Esophagus squamous epithelium (tissue), 5 donors: ENCODE data around the gene CAMK2D. TPM values are rescaled to one million over a fixed set of nuclear protein-coding genes. Genes with fewer than 3 reads are reported as not detected.

Source experiments
- DNase-seq: peaks from one replicate; lab custom pipeline; 2025; lab: John Stamatoyannopoulos, UW
- H3K27ac ChIP-seq, 4 donors: fragments of 200-600 bp; sonication (generic); one replicate each; pipeline ENCODE4 v1.5.1; 2016 to 2019; ENCODE audit warnings: mild to moderate bottlenecking in 1 of 4
- H3K27me3 ChIP-seq, 4 donors: fragments of 200-600 bp; sonication (generic); 1 replicate in 3 of 4; 2 replicates in 1 of 4; pipeline versions ENCODE4 v1.5.1 to v1.6.0; 2017 to 2021; ENCODE audit warnings: antibody characterized with exemption in 1 of 4
- H3K36me3 ChIP-seq, 3 donors: fragments of 200-600 bp; sonication (generic); one replicate each; pipeline ENCODE4 v1.5.1; 2016 to 2019
- H3K4me1 ChIP-seq, 3 donors: fragments of 200-600 bp; sonication (generic); one replicate each; pipeline ENCODE4 v1.5.1; 2017 to 2019
- H3K4me3 ChIP-seq, 4 donors: fragments of 200-600 bp; sonication (generic); 1 replicate in 3 of 4; 2 replicates in 1 of 4; pipeline ENCODE4 v1.5.1; 2016 to 2019; ENCODE audit warnings: mild to moderate bottlenecking in 2 of 4, moderate library complexity in 1 of 4
- H3K9me3 ChIP-seq, 3 donors: fragments of 200-600 bp; sonication (generic); one replicate each; pipeline ENCODE4 v1.5.1; 2016 to 2019
- POLR2A ChIP-seq, 4 donors: fragments of 450-650 bp; IDR thresholded peaks; one replicate each; pipeline ENCODE4 v1.6.1; 2017; ENCODE audit warnings: antibody characterized with exemption in 4 of 4, mild to moderate bottlenecking in 4 of 4, moderate library complexity in 3 of 4
- WGBS, 2 donors: methylation state at CpG; one replicate each; pipeline ENCODE4 v1.1.5; 2018; 5-methylcytosine and 5-hydroxymethylcytosine counted together
- intact Hi-C: fragments of 100-400 bp; cut with DNase I; formaldehyde crosslinking; loops from one replicate; pipeline ENCODE4 v1.15.0; 2022
- total RNA-seq, 4 donors: library from RNA; depleted of rRNA; stranded (reverse); fragments of >200 nt; gene quantifications; one replicate each; pipeline ENCODE4 v1.1.0, GENCODE V29; 2016
- TF ChIP-seq, protein P1 (sequence below), 6 experiments: fragments of 450-650 bp in 4 of 6; fragments of 200-600 bp in 2 of 6; sonication (generic) in 2 of 6; IDR thresholded peaks; one replicate each; pipeline ENCODE4 v1.5.1; 2016 to 2019; ENCODE audit warnings: antibody characterized with exemption in 6 of 6, mild to moderate bottlenecking in 4 of 6, moderate library complexity in 4 of 6
- donor health status: DM: yes; HTN: yes; CAD: no.

Gene CAMK2D
- total RNA-seq, 4 donors from 2014 or later, result 30.7 to 47.7 (median 38.2) TPM

DNA sequence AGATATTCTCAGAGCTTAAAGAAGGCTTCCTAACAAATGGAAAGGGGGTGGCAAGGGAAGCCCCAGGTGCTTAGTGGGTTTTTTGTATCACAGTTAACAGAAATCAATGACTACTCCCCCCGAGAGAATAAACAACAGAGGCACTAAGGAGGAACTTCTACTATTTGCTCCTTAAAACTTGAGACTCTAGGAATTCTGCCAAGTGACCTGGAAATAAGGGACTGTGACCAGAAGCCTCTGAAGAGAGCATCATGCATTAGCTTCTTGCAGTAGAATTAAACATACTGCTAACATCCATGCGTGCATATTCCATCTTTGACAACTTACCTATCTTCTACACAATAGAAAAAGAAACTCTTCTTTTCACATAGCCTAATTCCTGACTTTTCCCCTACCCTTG, 86.8 kb downstream of the CAMK2D start:
- Histone ChIP-seq H3K27ac (no peak overlapping the region), H3K9me3 (no peaks in the 10 kb centered on the region), H3K36me3 (peaks cover 0 to 5% (median 0%) of the 10 kb centered on the region in 3 donors), H3K4me3 (no peak overlapping the region), H3K27me3 (no peaks in the 10 kb centered on the region), H3K4me1 (peaks cover 0 to 22% (median 14%) of the 10 kb centered on the region in 3 donors)
- WGBS, 2 donors, result 69 to 76% methylated on average over 2 of the region's 2 CpGs
- TF ChIP-seq, protein P1, sequence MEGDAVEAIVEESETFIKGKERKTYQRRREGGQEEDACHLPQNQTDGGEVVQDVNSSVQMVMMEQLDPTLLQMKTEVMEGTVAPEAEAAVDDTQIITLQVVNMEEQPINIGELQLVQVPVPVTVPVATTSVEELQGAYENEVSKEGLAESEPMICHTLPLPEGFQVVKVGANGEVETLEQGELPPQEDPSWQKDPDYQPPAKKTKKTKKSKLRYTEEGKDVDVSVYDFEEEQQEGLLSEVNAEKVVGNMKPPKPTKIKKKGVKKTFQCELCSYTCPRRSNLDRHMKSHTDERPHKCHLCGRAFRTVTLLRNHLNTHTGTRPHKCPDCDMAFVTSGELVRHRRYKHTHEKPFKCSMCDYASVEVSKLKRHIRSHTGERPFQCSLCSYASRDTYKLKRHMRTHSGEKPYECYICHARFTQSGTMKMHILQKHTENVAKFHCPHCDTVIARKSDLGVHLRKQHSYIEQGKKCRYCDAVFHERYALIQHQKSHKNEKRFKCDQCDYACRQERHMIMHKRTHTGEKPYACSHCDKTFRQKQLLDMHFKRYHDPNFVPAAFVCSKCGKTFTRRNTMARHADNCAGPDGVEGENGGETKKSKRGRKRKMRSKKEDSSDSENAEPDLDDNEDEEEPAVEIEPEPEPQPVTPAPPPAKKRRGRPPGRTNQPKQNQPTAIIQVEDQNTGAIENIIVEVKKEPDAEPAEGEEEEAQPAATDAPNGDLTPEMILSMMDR (IDR thresholded peaks at IDR 0.05), result no peak
- no peak for TF ChIP-seq POLR2A (IDR thresholded peaks at IDR 0.05)
- DNase-seq, result no peak
- intact Hi-C loops, result no loop called here

DNA sequence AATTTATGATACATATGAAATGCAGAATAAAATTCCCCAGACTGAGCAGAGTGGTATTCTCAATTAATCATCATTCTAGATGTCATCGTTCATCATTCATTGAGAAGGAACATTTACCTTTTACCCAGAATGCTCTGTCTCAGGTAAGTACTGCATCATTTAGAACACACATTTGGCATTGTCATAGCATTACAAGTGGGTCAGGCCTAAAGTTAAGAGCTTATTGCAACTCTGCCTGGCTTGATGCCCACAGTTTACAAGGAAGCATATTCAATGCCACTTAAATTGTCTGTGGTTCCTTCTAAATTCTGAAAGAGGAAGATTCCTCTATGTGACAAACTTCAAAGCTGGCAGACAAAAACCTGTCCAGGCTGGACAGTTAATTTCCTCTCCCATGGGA, 87.3 kb downstream of the CAMK2D start:
- Histone ChIP-seq H3K27me3 (no peaks in the 10 kb centered on the region), H3K36me3 (peaks cover 0 to 5% (median 0%) of the 10 kb centered on the region in 3 donors), H3K4me3 (no peak overlapping the region), H3K4me1 (peaks cover 0 to 22% (median 14%) of the 10 kb centered on the region in 3 donors), H3K9me3 (no peaks in the 10 kb centered on the region), H3K27ac (no peak overlapping the region)
- WGBS, 2 donors, result 89 to 91% methylated on average over 1 of the region's 1 CpG
- no peak for DNase-seq
- intact Hi-C loops, result no loop called here
- no peak for TF ChIP-seq POLR2A (IDR thresholded peaks at IDR 0.05)
- TF ChIP-seq, protein P1 (IDR thresholded peaks at IDR 0.05), result no peak

DNA sequence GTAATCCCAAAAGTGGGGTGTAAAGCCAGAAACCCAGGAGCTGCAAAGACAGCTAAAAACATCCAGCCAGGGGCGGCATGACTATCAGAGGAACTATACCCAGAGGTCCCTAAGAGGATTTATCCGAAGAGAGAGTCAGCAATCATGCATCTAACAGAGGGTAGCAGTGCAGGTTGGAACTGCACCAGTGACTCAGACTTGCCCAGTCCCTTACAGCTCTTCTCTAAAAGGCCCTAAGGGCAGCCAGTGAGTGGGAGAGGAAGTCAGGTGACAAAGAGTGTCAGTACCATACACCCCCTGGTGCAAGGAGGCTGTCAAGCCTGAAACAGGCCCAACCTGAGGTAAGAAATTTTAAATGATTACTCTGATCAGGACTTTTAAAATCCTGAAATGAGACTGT, 88.1 kb downstream of the CAMK2D start:
- no peak overlapping the region for H3K27ac ChIP-seq
- H3K9me3 ChIP-seq, result no peaks in the 10 kb centered on the region
- peaks cover 0 to 22% (median 14%) of the 10 kb centered on the region in 3 donors for H3K4me1 ChIP-seq
- TF ChIP-seq, protein P1 (IDR thresholded peaks at IDR 0.05), result peak in 1 of 6 experiments; percentile 6
- no peak for TF ChIP-seq POLR2A (IDR thresholded peaks at IDR 0.05)
- no peaks in the 10 kb centered on the region for H3K36me3 ChIP-seq
- H3K27me3 ChIP-seq, result no peaks in the 10 kb centered on the region
- no peak overlapping the region for H3K4me3 ChIP-seq
- WGBS, 2 donors, result 39 to 67% methylated on average over 2 of the region's 2 CpGs
- intact Hi-C loops, result no loop called here
- DNase-seq, result no peak

DNA sequence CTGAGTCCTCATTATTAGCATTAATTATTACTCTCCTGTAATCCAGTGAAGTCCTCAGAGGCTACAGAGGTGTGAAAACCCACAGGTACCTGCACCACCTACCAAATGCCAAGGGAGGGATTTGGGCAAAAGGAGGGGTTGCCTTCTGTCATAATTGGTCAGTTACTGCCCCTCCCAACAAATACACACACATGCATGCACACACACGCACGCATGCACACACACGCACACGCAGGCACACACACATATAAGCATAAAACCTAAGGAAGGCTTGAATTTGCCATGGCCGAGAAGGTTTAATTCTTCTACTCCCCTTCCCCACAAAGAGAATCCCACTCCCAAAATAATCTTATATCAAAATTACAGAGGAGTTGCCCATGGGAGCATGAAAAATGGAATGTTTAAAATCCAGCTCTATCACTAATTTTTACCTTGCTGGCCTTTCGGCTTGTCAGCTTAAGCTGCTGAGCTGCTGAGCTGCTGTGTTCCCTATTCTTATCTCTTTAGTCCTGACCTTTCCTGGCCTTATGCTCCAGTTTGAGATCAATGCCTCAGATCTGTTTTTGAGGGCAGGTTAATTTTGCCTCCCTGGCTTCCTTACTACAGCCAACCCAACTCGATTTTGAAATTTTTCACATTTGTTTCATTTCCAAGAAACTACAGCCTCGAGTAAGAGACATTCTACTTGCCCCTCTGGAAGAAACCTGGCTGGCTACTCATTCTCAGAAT, 95.0 kb downstream of the CAMK2D start:
- WGBS, 2 donors, result 75 to 78% methylated on average over 8 of the region's 8 CpGs
- Histone ChIP-seq H3K9me3 (no peaks in the 10 kb centered on the region), H3K27me3 (no peaks in the 10 kb centered on the region), H3K4me1 (no peaks in the 10 kb centered on the region), H3K36me3 (peaks cover 0 to 4% (median 0%) of the 10 kb centered on the region in 3 donors), H3K4me3 (no peak overlapping the region), H3K27ac (no peak overlapping the region)
- DNase-seq, result no peak
- intact Hi-C loops, result no loop called here
- TF ChIP-seq, protein P1 (IDR thresholded peaks at IDR 0.05), result no peak
- no peak for TF ChIP-seq POLR2A (IDR thresholded peaks at IDR 0.05)

DNA sequence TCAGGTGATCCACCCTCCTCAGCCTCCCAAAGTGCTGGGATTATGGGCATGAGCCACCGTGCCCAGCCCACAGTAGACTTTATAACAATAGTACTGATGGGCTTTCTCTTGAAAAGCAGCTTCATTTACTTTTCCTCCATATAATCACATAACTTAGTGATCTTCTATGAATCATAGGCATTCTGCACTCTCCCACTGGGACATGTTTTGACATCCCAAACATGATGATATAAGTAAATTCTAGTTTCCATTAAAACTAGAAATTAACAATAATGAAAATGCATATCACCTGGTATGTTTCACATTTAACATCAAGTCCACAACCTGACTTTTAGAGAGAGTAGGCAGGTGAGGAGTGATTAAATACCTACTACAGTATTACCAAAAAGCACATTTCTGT, 96.5 kb downstream of the CAMK2D start:
- Histone ChIP-seq H3K36me3 (peaks cover 0 to 10% (median 0%) of the 10 kb centered on the region in 3 donors), H3K27ac (no peak overlapping the region), H3K9me3 (no peaks in the 10 kb centered on the region), H3K4me3 (no peak overlapping the region), H3K4me1 (no peaks in the 10 kb centered on the region), H3K27me3 (no peaks in the 10 kb centered on the region)
- intact Hi-C loops, result no loop called here
- no peak for TF ChIP-seq POLR2A (IDR thresholded peaks at IDR 0.05)
- TF ChIP-seq, protein P1 (IDR thresholded peaks at IDR 0.05), result no peak
- WGBS, 2 donors, result 6 to 31% methylated on average over 1 of the region's 1 CpG
- DNase-seq, result no peak
